ENCODE measurements around the gene ADRB2.

Gene ADRB2

GRCh38 chr5:148805326-148806290 lies 20.8 kb upstream of the ADRB2 start:
- DNase-seq: no peak

DNA sequence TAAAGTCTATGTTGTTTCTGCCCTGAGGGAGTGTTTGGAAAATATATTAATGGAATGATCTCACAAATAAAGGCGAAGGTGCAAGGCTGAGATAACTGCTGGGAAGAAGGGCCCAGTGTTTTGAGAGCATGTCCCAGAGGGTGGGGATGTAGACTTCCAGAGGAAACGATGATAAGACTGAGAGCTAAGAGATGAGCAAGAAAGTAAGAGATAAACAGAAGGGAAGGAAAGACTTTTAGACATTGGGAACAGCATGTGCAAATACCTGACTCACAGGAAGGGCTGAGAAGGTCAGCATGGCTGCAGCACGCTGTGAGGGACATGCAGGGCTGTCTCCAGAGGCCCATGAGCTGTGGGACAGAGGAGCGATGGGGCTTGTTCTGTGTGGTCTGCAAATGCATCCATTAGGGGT lies 19.9 kb upstream of the ADRB2 start:
- no peak for DNase-seq

GRCh38 chr5:148807851-148808250 lies 18.6 kb upstream of the ADRB2 start:
- no peak for DNase-seq

GRCh38 chr5:148808864-148809642 lies 17.4 kb upstream of the ADRB2 start:
- no peak for DNase-seq

DNA sequence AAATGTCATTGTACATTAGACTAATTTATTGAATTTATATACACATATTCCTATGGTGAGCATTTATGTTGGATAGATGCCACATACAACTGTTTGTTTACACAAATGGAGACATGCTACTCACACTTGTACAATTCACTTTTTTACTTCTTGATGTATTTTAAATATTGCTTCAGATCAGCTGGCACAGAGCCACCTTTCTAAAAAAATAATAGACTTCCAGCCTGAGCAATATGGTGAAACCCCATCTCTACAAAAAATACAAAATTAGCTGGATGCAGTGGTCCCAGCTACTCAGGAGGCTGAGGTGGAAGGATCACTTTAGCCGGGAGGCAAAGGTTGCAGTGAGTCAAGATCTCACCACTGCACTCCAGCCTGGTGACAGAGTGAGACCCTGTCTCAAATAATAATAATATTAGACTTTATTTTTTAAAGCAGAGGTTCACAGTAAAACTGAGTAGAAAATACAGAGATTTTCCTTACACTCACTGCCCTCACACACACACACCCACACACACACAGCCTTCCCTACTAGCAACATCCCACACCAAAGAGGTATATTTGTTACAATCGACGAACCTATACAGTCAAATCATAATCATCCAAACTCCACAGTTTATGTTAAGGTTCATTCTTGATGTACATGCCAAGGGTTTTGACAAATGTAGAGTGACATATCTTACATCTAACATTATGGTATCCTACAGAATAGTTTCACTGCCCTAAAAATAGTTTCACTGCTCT lies 16.5 kb upstream of the ADRB2 start:
- no peak for DNase-seq

- DNase-seq: no peak
Observed at GRCh38 chr5:148810823-148811222, 15.6 kb upstream of the ADRB2 start.

GRCh38 chr5:148811756-148812155 lies 14.7 kb upstream of the ADRB2 start:
- no peak for DNase-seq

DNA sequence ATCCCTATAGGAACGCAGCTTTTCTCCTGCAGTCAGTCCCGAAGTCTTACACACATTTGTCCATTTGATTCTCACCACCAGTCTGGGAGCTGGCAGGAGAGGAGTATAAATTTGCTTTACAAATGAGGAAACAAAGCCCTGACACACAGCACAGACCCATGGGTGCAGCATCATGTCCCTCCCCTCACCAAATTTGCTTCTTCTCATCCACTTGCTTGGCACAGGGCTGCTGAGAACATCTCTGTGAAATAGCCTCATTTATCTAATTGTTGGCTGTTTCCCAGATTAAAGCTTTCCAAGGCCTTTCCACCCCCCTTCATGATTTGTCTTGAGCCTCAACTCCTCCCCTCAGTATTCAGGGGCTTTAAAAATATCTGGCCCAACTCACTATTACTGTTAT lies 11.3 kb upstream of the ADRB2 start:
- no peak for DNase-seq

DNA sequence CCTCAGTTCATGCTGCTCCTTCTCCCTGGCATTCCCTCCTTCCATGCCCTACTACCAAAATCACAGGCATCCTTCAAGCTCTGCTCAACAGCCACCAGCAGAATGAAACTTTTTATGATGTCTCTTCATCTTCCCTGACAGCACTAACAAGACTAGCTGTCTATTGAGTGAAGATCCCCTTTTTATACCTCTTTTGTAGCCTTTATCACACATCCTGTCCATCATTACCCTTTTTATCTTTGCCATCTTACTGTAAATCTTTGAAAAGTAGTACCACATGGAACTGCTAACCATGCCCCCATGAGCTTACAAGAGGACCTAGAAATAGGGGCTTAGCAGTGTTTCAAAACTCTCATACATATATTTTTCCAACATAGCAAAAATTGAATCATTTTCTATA lies 10.8 kb upstream of the ADRB2 start:
- DNase-seq: no peak

DNA sequence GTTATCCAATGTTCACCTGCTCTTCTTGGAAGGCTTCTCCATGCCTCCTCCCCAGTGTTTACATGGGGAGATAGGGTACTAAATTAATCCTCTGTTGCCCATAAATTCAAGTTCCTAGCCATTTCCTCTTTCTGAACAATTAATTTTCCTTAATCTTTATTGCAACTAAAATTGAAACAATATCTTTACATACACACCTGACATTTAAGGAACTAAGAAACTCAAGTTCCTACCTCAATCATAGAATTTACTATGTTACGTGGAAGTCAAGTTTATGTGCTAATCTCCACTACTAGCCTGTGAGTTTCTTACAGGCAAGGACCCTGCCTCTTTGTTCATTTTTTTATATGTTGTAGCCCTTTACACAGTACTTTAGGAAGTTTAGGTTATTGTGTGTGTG lies 10.1 kb upstream of the ADRB2 start:
- no peak for DNase-seq

DNA sequence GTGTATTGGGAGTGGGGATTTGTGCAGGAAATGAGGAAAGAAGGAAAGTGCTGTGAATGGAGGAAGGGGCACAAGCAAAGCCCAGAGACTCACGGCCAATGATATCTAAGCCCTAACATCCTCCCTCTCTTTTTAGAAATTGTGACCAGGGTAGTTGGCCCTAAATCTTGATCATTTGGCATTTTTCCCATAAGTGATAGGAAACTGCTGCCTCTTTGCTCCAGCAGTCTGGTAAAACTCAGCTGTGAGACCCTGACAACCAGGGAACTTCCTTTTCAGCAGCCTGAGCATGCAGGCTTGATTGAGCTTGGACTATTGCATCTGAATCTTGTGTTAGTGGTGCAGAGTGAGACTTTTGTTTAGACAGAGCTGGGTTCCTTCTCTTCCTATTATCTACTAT lies 9.6 kb upstream of the ADRB2 start:
- no peak for DNase-seq

DNA sequence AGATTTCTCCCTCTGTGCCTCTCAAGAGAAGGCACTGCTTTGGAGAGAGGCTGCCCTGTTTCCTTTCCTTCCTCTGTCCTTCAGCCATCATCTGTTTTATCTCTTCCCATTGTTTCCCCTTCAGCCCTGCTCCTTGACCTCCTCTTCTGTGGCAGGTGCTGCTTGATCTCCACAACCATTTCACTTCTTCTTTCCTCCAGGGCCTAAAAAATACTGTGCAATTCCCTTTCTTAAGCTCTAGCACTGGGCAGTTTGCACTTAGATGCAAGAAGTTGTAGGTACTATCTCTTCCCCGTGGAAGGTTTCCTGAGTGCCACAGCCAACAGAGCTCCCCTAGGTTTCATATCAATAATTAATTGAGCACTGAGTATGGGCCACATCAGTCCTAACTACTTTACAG lies 8.8 kb upstream of the ADRB2 start:
- no peak for DNase-seq

DNA sequence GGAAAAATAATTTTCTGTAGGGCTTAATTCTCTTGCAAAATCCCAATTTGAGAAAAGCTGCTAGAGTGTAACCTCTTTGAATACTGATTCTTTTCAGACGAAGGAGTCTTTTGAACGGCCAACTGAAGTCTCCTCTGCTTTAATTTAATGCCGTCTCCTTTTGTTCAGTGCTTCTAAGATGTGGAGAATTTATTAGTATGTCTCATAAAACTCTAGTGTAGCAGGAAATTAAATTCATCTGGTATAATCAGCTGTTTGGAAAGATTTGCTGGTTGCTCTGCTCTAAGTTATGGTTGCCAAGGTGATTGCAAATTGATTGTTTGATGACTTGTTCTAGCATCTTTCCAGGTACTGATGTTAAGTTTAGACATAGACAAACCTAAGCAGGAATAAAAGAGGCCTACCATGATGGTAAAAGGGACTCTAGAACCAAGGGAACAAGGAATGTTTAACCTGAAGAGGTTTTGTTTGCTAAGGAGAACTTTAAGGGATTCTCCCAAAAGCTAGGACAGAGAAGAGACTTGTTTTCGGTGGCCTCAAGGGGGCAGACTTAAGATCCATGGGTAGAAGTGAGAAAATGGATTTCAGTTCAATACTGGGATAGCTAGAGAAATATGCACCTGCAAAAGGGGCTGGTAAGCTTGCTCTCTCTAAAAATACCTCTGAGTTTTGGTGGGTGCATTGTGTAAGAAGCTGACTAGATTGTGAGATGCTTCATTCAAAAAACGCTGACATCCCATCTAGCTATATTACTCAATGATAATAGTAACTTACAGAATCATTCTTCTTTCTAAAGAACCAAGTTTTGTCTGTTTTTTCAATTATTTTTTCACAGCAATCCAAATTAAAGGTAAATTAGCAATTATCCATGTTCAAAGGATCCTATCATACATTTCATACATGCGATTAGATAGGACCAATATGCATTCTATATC lies 5.7 kb upstream of the ADRB2 start:
- peak; percentile 33 for DNase-seq

DNA sequence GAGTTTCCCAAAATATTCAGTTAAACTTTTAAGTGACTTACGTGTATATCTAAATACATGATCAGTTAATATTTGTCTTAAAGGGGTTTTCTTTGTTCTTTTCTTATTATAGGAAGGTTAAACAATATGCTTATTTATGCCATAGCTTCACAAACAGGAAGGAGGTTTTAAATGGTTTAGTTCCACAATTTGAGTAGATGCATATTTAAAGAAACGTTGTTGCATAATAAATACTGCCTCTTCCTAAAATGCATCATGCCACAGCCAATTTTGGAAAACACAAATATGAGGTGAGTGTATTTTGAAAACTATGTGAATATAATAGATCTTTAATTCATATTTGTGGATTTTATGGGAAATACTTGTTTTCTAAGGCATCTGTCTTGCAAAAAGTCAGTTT lies 2.5 kb upstream of the ADRB2 start:
- DNase-seq: no peak

DNA sequence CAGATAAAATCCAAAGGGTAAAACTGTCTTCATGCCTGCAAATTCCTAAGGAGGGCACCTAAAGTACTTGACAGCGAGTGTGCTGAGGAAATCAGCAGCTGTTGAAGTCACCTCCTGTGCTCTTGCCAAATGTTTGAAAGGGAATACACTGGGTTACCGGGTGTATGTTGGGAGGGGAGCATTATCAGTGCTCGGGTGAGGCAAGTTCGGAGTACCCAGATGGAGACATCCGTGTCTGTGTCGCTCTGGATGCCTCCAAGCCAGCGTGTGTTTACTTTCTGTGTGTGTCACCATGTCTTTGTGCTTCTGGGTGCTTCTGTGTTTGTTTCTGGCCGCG lies 727 bp upstream of the ADRB2 start:
- no peak for DNase-seq

DNA sequence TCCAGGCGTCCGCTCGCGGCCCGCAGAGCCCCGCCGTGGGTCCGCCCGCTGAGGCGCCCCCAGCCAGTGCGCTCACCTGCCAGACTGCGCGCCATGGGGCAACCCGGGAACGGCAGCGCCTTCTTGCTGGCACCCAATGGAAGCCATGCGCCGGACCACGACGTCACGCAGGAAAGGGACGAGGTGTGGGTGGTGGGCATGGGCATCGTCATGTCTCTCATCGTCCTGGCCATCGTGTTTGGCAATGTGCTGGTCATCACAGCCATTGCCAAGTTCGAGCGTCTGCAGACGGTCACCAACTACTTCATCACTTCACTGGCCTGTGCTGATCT lies 294 bp downstream of the ADRB2 start:
- DNase-seq: no peak

DNA sequence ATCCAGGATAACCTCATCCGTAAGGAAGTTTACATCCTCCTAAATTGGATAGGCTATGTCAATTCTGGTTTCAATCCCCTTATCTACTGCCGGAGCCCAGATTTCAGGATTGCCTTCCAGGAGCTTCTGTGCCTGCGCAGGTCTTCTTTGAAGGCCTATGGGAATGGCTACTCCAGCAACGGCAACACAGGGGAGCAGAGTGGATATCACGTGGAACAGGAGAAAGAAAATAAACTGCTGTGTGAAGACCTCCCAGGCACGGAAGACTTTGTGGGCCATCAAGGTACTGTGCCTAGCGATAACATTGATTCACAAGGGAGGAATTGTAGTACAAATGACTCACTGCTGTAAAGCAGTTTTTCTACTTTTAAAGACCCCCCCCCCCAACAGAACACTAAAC lies 1.3 kb downstream of the ADRB2 start:
- no peak for DNase-seq

GRCh38 chr5:148828511-148829247 lies 2.3 kb downstream of the ADRB2 start:
- no peak for DNase-seq

- DNase-seq: no peak
Observed at GRCh38 chr5:148829248-148829594, 2.8 kb downstream of the ADRB2 start.

- no peak for DNase-seq
Observed at GRCh38 chr5:148829734-148830133, 3.3 kb downstream of the ADRB2 start.

- DNase-seq: no peak
Observed at GRCh38 chr5:148830211-148830610, 3.8 kb downstream of the ADRB2 start.

Data from fibroblast of upper back skin (primary cell).